ENCODE data around the gene DROSHA. TPM values are rescaled to one million over a fixed set of nuclear protein-coding genes. Genes with fewer than 3 reads are reported as not detected.

The DROSHA gene
- total and polyA plus RNA-seq, 2 of the 4 experiments (the other 2 are of a cell fraction) = 36.4 to 36.5 TPM

DNA sequence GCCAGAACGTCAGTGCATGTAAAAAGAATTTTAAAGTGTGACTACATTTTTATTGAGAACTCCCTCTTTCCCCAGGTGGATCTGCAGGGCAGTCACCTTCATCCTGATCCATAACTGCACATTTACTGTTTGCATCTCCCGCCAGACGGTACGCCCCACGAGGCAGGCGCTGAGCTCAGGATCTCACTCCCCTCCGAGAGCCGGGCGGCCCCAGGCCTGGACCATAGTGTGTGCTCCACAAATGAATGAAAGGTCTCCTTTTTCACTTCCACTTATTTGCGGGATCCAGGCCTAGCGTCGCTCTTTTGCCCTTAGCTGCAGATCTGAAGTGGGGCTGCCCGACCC is 378 bp downstream of the DROSHA start:
- H2BK120ac ChIP-seq (ENCODE audit: low read depth, low read length) = no peak overlapping the region
- peak overlapping the region; percentile 51 for H3K27ac ChIP-seq (ENCODE audit: insufficient read depth, low read length)
- POLR2A ChIA-PET (ENCODE audit: unreplicated experiment) = no interaction called here
- H3K79me1 ChIP-seq (ENCODE audit: low read depth in 1 of 2, low read length in 2 of 2) = peaks cover 53 to 64% of the 10 kb centered on the region in 2 experiments
- H3K4me3 ChIP-seq (ENCODE audit: insufficient read depth, low read depth, low read length) = peak overlapping the region; percentile 62
- H2AK5ac ChIP-seq (ENCODE audit: low read depth, low read length) = no peak overlapping the region
- H3K14ac ChIP-seq (replicated peaks; ENCODE audit: low read depth, low read length) = no peak overlapping the region
- H4K8ac ChIP-seq (ENCODE audit: low read depth in 2 of 2, low read length in 2 of 2) = peak overlapping the region; percentile 62 to 65; a peak in 3 of 4 replicates
- dilution Hi-C loops (cut with HindIII; ENCODE audit: low sequenced_read_pairs, unreplicated experiment) (no loop called here), in situ Hi-C loops (cut with MboI; ENCODE audit: low sequenced_read_pairs) (no loop called here), intact Hi-C loops (cut with micrococcal nuclease) (no loop called here)
- H2BK20ac ChIP-seq (ENCODE audit: low read depth, low read length) = no peak overlapping the region
- no peak overlapping the region for H3K18ac ChIP-seq (ENCODE audit: low read depth, low read length)
- H4K5ac ChIP-seq (ENCODE audit: low read depth, low read length) = peak overlapping the region; percentile 1
- H2AFZ ChIP-seq (replicated peaks; ENCODE audit: low read length, poor library complexity) = peak overlapping the region; percentile 92
- H3K4me2 ChIP-seq (ENCODE audit: low read depth, low read length) = peak overlapping the region; percentile 93
- ATAC-seq (ENCODE audit: low read depth) (peak; percentile 57), DNase-seq (no peak)
- H3K9me3 ChIP-seq (ENCODE audit: control insufficient read depth, insufficient read depth, low read length) = no peaks in the 10 kb centered on the region
- BruUV-seq (replicated peaks) = no TSS peak
- peaks cover 10% of the 10 kb centered on the region; the same call in 1 of the 2 replicates for H3K9me1 ChIP-seq (ENCODE audit: insufficient read depth, low read length)
- peaks cover 4% of the 10 kb centered on the region for H3K4me1 ChIP-seq (ENCODE audit: control insufficient read depth, insufficient read depth, low read length)
- no peak overlapping the region for H2BK15ac ChIP-seq (ENCODE audit: low read depth, low read length)
- 5% methylated on average over 7 of the region's 13 CpGs; no CpG with 5 or more reads in 1 of the 2 experiments for WGBS, 2 experiments (ENCODE audit: extremely low coverage in 2 of 2, insufficient read length in 1 of 2)
- CTCF ChIA-PET = interaction anchor here (1.0 to 1.2 kb wide), 2 partner anchors 11 to 116 kb away, joined by 3 read pairs; no protein-coding TSS in a partner anchor
- H3K27me3 ChIP-seq (ENCODE audit: control insufficient read depth, insufficient read depth, low read length) = no peaks in the 10 kb centered on the region
- no peak for TF ChIP-seq CHD1 (IDR thresholded peaks at IDR 0.05; ENCODE audit: low read depth, low read length)
- peak; percentile 78 for TF ChIP-seq MXI1 (IDR thresholded peaks at IDR 0.05; ENCODE audit: borderline replicate concordance, low read depth, low read length)
- peaks cover 20% of the 10 kb centered on the region for H3K36me3 ChIP-seq (ENCODE audit: control insufficient read depth, insufficient read depth, low read length)
- H2BK5ac ChIP-seq (ENCODE audit: low read depth, low read length, poor library complexity, severe bottlenecking) = no peak overlapping the region
- H4K91ac ChIP-seq (ENCODE audit: insufficient read depth, low read depth, low read length) = no peak overlapping the region; the same call in 1 of the 2 replicates
- 0 out of 2 replicates have a peak overlapping the region, but pooled peaks have one; percentile 3 for H3K23ac ChIP-seq (ENCODE audit: low read depth, low read length)
- peak overlapping the region; percentile 87 for H3K9ac ChIP-seq (ENCODE audit: low read depth, low read length)
- peaks cover 4% of the 10 kb centered on the region for H4K20me1 ChIP-seq (ENCODE audit: insufficient read depth, low read length)
- H3K4ac ChIP-seq (ENCODE audit: low read depth, low read length) = peak overlapping the region; percentile 1
- peak overlapping the region; percentile 7 for H2AK9ac ChIP-seq (replicated peaks; ENCODE audit: low read depth, low read length, poor library complexity)
- 0 out of 2 replicates have a peak overlapping the region, but pooled peaks have one; percentile 14 for H3K56ac ChIP-seq (ENCODE audit: extremely low read depth, insufficient read depth, low read length)
